Measurements from ENCODE around the gene MXI1. TPM values are rescaled to one million over a fixed set of nuclear protein-coding genes. Genes with fewer than 3 reads are reported as not detected.

Gene MXI1
- total and polyA plus RNA-seq, 4 donors: 72.3 to 121 (median 90.2) TPM

Other genes starting within 250 kb of the MXI1 start
- 100 to 1,000 TPM in 1 of 2 donors, 10 to 100 TPM in 1; 80.9 to 197 TPM for gene ADD3, start 199.6 kb upstream of the MXI1 start, total RNA-seq
- gene ADD3, start 199.6 kb upstream of the MXI1 start, polyA plus RNA-seq: 100 to 1,000 TPM in 1 of 2 donors, 10 to 100 TPM in 1; 41.1 to 132 TPM
- gene SMNDC1, start 97.3 kb downstream of the MXI1 start, total RNA-seq: 10 to 100 TPM; 31.9 to 34.2 TPM
- 10 to 100 TPM; 18.2 to 19.0 TPM for gene SMNDC1, start 97.3 kb downstream of the MXI1 start, polyA plus RNA-seq